BJ (cell line): ENCODE results near the gene DGLUCY. TPM values are rescaled to one million over a fixed set of nuclear protein-coding genes. Genes with fewer than 3 reads are reported as not detected.

ENCODE experiments used
- CTCF ChIA-PET: fragments of 350-600 bp; formaldehyde crosslinking; extraction: SDS; loops from one replicate; lab custom pipeline; 2021; ENCODE audit warnings: antibody characterized with exemption, inconsistent platforms; lab: Yijun Ruan, JAX
- POLR2A ChIA-PET: fragments of 300-600 bp; sonication (Branson Sonifier 250); formaldehyde crosslinking; extraction: SDS; loops from one replicate; lab custom pipeline; 2021; ENCODE audit warnings: antibody characterized with exemption; lab: Charles Lee
- DNase-seq: peaks from one replicate; pipeline ENCODE4 v3.0.0-alpha.2; 2011; ENCODE audit warnings: low read depth
- H3K27me3 ChIP-seq: 2 replicates; pipeline ENCODE4 v1.6.0; 2011; ENCODE audit warnings: low read length; ENCODE audit not compliant: control insufficient read depth, insufficient read depth
- H3K36me3 ChIP-seq: 2 replicates; pipeline ENCODE4 v1.5.1; 2011; ENCODE audit warnings: low read length; ENCODE audit not compliant: control insufficient read depth, insufficient read depth
- H3K4me3 ChIP-seq: 2 replicates; pipeline ENCODE4 v1.5.1; 2011; ENCODE audit warnings: low read depth, mild to moderate bottlenecking, control low read depth, low read length
- polyA plus RNA-seq: library from polyadenylated mRNA; depleted of rRNA; stranded (reverse); fragments of >200 nt; gene quantifications from 2 replicates; pipeline ENCODE4 v1.2.3, GENCODE V29; 2011
- TF ChIP-seq, protein P1 (sequence below): IDR thresholded peaks from 2 replicates; pipeline ENCODE4 v1.5.1; 2011; ENCODE audit warnings: low read depth, mild to moderate bottlenecking, control low read depth, inconsistent platforms, low read length, moderate library complexity; ENCODE audit not compliant: insufficient read depth

The DGLUCY gene
- polyA plus RNA-seq, 1 experiment = 18.9 TPM

DNA sequence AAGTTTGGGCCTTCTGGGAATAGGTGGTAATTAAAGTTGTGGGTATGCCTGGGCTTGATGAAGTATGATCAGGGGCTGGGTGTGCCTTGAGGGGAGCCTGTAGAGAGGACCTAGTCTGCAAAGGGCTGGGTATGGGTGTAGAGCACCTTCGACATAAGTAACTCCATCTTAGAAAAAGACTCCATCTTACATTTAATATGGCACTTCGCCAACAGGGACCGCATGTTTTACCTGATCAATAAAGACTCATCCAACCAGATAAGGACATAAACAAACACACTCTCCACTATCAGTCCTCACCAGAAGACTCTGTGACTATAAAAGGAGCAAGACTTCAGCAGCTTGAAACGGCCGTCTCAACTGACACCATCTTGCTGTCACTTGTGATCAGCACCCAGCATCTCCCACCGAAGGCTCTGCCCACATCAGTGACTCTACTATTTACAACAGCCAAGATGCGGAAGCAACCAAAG lies 154.1 kb downstream of the DGLUCY start:
- ChIA-PET POLR2A (no interaction called here), CTCF (interaction anchor here (0.6 to 1.8 kb wide), 5 partner anchors 19 to 782 kb away, joined by 3 to 4 read pairs (median 3); no protein-coding TSS in a partner anchor)
- H3K27me3 ChIP-seq = peaks cover 4% of the 10 kb centered on the region
- no peak overlapping the region for H3K4me3 ChIP-seq
- no peaks in the 10 kb centered on the region for H3K36me3 ChIP-seq
- no peak for DNase-seq
- TF ChIP-seq, protein P1, sequence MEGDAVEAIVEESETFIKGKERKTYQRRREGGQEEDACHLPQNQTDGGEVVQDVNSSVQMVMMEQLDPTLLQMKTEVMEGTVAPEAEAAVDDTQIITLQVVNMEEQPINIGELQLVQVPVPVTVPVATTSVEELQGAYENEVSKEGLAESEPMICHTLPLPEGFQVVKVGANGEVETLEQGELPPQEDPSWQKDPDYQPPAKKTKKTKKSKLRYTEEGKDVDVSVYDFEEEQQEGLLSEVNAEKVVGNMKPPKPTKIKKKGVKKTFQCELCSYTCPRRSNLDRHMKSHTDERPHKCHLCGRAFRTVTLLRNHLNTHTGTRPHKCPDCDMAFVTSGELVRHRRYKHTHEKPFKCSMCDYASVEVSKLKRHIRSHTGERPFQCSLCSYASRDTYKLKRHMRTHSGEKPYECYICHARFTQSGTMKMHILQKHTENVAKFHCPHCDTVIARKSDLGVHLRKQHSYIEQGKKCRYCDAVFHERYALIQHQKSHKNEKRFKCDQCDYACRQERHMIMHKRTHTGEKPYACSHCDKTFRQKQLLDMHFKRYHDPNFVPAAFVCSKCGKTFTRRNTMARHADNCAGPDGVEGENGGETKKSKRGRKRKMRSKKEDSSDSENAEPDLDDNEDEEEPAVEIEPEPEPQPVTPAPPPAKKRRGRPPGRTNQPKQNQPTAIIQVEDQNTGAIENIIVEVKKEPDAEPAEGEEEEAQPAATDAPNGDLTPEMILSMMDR = no peak

DNA sequence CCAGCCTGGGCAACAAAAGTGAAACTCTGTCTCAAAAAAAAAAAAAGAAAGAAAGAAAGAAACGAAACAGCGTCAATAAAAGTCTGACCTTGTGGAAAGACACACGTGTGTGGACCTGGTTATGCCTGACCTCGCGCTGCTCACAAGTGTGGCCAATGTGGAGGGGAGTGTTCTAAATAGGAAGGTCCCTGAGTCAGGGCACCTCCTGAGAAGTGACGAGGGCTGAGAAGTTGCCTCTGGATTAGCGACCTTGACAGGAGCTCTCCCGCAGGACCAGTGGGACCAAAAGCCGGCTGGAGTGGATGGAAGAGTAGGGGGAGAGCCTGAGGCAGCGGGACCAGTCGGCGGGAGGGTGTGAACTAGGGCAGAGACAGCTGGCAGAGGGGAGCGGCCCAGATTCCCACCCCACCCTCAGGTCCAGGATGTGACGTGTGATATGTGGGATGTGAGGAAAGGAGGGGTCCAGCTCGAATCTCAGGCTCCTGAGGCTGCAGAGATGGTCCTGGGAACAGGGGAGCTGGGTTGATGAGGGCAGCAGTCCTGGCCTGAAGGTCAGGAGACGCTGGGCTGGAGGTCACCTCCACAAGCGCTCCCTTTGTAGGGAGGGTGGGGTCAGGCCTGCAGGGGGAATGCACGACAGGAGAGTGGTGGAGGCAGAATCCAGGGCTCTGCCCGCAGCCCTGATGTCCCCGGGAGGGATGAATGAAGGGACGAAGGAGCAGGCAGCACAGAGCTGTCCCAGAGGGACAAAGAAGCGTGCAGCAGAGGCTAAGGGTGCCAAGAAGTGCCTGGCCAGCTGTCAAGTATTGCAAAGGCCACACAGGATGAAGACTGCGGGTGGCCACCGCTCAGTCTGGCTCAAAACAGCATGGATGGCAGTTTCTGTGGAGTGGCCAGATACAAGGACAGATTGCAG lies 155.5 kb downstream of the DGLUCY start:
- TF ChIP-seq, protein P1 = no peak

DNA sequence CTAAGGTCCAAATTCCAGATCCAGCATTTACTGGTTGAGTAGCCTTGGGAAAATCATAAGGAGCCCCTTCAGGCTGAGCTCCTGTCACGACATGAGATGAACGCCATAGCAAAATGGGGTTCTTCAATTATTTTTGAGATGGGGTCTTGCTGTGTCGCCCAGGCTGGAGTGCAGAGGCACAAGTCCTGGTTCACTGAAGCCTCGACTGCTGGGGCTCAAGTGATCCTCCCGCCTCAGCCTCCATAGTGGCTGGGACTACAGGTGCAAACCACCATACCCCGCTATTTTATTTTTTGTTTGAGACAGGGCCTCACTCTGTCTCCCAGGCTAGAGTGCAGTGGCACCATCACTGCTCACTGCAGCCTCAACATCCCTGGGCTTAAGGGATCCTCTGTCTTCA lies 156.3 kb downstream of the DGLUCY start:
- CTCF ChIA-PET = no interaction called here
- TF ChIP-seq, protein P1 = no peak
- H3K36me3 ChIP-seq = no peaks in the 10 kb centered on the region
- H3K27me3 ChIP-seq = no peaks in the 10 kb centered on the region; the same call in 1 of the 2 replicates
- DNase-seq = no peak
- POLR2A ChIA-PET = no interaction called here
- no peak overlapping the region for H3K4me3 ChIP-seq

More for the DNA sequence above, 155.5 kb downstream of the DGLUCY start:
- ChIA-PET POLR2A (no interaction called here), CTCF (interaction anchor here (1.1 to 1.3 kb wide), 2 partner anchors 18 to 94 kb away, joined by 4 read pairs; no protein-coding TSS in a partner anchor)
- no peak overlapping the region for H3K4me3 ChIP-seq
- no peak for DNase-seq
- H3K36me3 ChIP-seq = no peaks in the 10 kb centered on the region
- H3K27me3 ChIP-seq = peaks cover 4% of the 10 kb centered on the region

DNA sequence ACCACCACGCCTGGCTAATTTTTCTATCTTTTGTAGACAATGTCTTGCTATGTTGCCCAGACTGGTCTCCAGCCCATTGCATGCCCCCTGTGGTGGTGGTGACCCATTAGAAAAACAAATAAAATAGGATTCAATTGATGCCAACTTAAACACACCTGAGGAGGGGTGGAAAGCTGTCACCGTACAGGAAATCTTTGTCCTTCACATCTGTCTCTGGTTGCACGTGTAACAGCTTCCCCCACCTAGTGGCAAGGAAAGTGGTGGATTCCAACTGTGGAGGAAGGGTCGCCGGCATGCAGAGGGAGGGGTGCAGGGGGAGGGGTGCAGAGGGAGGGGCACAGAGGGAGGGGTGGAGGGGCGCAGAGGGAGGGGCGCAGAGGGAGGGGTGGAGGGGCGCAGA lies 156.7 kb downstream of the DGLUCY start:
- TF ChIP-seq, protein P1 = no peak
- POLR2A ChIA-PET = no interaction called here
- no peak overlapping the region for H3K4me3 ChIP-seq
- no peaks in the 10 kb centered on the region for H3K36me3 ChIP-seq
- DNase-seq = no peak
- CTCF ChIA-PET = no interaction called here
- no peaks in the 10 kb centered on the region; the same call in 1 of the 2 replicates for H3K27me3 ChIP-seq

GRCh38 chr14:91271639-91272038 lies 157.8 kb downstream of the DGLUCY start:
- CTCF ChIA-PET = interaction anchor here (1.0 kb wide), 1 partner anchor 15 kb away, joined by 3 read pairs; no protein-coding TSS in a partner anchor
- TF ChIP-seq, protein P1 = no peak
- no peak for DNase-seq
- Histone ChIP-seq H3K4me3 (no peak overlapping the region), H3K36me3 (no peaks in the 10 kb centered on the region), H3K27me3 (no peaks in the 10 kb centered on the region; the same call in 1 of the 2 replicates)
- POLR2A ChIA-PET = no interaction called here
